ENCODE results near the gene TRAF3IP1.
"Not testable (repeated sequence)": the region's sequence is repeated elsewhere in the genome, so short reads cannot be mapped to it uniquely, and the experiment has no call there.

TRAF3IP1 gene

GRCh38 chr2:238383135-238383534, 62.8 kb downstream of the TRAF3IP1 start:
- no peak for DNase-seq

- DNase-seq: no peak
Measured at GRCh38 chr2:238383743-238384380, 63.5 kb downstream of the TRAF3IP1 start.

DNA sequence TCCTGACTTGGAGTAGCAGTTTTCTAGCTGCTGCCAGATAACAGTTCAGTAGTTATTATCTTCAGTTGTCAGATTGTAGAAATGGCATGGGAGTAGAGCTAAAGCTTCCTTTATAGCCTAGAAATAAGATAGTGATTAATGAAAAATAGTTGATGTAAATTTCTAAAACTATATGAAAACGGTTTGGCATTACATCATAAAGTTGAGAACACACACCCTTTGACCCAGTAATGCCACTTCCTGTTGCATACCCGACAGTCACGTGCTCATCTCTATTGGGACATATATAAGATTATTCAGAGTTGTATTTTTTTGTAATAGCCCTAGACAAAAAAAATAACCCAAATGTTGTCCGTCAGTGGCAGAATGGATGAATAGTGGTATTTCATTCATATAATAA, 67.0 kb downstream of the TRAF3IP1 start:
- DNase-seq: no peak

- DNase-seq: no peak
Measured at GRCh38 chr2:238388794-238389193, 68.5 kb downstream of the TRAF3IP1 start.

- no peak for DNase-seq
Measured at GRCh38 chr2:238389988-238390589, 69.8 kb downstream of the TRAF3IP1 start.

DNA sequence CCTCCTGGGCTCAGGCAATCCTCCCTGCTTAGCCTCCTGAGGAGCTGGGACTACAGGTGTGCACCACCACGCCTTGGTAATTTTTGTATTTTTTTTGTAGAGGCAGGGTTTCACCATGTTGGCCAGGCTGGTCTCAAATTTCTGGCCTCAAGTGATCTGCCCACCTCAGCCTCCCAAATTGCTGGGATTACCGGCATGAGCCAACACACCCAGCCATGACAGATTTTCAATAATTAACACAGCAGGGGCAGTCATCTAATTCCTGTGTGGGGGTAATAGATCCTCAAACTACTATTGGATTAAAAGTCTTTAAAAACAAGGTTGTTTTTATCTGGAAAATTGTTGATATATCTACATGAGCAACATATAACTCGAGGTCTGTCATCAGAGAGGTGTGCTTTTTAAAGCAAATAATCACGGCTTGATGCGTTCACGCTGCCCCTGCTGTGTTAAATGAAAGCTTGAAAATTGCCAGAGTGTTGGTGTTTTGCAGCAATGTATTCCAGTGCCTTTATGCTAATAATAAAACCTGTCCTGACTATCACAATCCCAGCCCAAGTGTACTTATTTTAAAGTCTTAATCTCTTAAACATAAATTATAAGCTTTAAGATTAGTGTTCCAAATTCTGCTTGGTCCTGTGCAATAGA, 70.8 kb downstream of the TRAF3IP1 start:
- DNase-seq: no peak

- DNase-seq: no peak
Measured at GRCh38 chr2:238396663-238397062, 76.3 kb downstream of the TRAF3IP1 start.

GRCh38 chr2:238397356-238397755, 77.0 kb downstream of the TRAF3IP1 start:
- DNase-seq: no peak

DNA sequence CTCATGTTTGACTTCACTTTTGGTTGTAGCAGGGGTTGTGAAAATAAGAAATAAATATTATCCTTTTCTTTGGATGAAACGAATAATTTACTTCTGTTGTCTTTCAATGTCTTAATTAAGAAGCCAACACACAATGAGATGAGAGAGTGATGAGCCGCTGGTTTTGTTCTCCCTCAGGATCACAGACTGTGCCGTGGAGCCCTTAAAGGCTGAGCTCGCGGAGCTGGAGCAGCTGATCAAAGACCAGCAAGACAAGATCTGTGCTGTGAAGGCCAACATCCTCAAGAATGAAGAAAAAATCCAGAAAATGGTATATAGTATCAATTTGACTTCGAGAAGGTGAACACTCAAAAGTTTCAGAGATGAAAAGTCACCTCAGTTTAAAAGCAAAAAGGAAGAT, 78.3 kb downstream of the TRAF3IP1 start:
- no peak for DNase-seq

- DNase-seq: no peak
Measured at GRCh38 chr2:238399094-238399493, 78.8 kb downstream of the TRAF3IP1 start.

GRCh38 chr2:238401551-238401950, 81.2 kb downstream of the TRAF3IP1 start:
- no peak for DNase-seq

DNA sequence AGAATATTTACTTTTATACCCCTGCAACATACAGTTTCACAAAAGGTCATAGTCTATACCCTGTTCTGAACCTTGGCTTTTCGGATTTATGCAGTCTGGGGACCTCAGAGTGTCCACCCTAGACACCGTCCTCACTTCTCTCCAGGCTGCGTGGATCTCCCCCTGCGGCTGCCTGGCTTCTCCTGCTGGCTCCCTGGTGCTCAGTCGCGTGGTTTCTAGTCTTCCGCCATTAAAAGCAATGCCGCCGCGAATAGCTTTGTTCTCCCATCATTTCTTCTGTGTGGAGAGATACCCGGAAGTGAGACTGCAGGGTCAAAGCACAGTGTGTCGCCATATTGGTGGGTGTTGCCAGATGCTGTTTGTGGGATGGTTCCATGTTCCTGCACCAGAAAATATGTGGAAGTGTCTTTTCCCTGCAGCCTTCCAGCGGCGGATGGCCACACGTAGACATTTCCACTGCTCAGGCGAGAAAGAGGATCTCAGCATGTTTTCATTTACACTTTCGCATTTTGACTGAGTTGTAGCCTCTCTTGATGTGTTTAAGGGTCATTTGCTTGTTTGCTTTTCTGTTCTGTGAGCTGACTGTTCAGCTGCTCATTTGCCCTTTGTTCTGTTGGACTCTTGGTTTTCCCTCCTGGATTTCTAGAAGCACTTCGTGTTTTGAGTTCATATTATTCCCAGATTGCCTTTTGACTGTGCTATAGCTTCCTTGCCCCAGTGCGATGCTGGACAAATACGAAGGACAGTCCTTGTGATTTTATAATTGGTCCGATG, 83.5 kb downstream of the TRAF3IP1 start:
- no peak for DNase-seq

GRCh38 chr2:238404406-238405216, 84.3 kb downstream of the TRAF3IP1 start:
- no peak for DNase-seq

GRCh38 chr2:238405217-238405555, 84.9 kb downstream of the TRAF3IP1 start:
- not testable (repeated sequence) for DNase-seq

- DNase-seq: no peak
Measured at GRCh38 chr2:238406221-238406997, 86.1 kb downstream of the TRAF3IP1 start.

- no peak for DNase-seq
Measured at GRCh38 chr2:238406998-238407285, 86.6 kb downstream of the TRAF3IP1 start.

DNA sequence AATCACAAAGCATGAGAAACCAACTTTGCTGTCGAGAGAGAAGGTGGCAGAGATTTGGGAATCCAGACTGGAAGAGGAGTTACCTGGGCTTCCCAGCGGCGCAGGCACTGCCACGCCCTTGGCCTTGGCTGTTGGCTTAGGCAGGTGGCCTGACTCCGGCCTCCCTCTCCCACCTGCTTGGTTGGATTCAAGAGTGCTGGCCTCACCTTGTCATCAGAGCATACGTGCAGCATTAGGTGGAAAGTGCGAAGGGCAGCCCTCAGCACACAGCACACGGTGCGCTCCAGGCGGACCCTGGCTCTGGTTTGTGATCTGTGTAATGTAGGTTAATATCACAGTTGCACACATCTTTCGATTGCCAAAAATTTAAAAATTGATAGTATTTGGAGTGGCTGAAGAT, 87.2 kb downstream of the TRAF3IP1 start:
- no peak for DNase-seq

DNA sequence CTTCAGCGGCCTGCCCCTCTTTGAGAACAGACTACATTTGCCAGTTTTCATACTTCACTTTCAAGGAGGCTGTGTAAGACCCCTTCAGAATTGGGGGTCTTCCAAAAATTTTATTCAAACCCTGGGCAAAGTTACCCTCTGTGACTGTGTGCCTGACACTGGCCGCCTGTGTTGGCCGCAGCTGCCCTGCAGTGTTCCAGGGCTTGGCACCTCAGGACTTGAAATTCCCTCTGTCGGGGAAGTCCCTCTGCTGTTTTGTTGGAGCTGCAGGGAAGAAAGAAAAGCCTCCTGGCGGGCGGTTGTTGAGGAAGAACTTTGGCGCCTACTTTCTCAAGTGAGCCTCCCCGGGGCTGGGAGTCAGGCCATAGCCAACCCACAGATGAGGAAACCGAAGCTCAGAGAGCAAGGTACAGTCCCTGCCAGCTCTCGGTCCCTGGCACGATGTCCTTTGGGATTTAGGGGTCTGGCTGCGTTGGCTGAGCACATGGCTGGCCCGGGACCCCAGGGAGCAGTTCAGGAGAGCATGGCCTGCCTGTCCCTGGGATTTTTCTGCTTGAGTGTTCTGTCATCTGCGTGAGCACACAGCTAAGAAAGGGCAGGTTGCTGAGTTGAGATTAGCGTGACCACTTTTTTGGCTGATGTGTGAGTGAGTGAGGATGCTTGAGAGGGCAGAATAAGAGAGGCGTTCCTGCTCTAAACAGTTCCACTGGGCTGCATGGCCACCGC, 88.5 kb downstream of the TRAF3IP1 start:
- no peak for DNase-seq

GRCh38 chr2:238409341-238410199, 89.3 kb downstream of the TRAF3IP1 start:
- no peak for DNase-seq

DNA sequence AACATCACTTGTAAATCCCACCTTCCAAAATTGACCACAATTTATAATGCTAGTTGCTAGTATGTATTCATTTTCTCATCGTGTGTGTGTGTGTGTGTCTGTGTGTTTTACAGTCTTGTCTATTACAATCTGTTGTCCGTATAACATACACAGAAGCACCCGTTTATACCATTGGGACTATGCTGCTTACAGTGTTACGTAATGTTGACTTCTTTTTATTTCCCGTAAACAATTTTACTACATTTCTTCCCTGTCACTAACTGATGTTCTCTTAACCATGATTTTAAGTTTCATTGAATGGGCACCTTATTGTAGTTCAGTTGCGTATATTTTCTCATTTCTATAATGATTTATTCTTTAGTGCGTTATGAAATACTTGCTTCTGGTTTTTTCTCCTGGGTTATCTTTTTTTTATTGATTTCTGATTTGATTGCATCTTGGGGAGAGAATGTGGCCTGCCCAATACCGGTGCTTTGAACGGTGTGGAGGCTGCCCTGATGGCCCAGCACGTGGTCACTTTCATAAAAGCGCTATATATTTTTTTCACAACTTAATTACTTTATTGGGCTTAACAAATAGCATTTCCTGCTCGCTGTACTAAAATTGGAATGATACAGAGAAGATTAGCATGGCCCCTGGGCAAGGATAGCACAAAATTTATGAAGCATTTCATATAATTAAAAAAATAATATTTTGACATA, 91.9 kb downstream of the TRAF3IP1 start:
- no peak for DNase-seq
